ENCODE data around the gene TNPO1.
"Not testable (repeated sequence)": the region's sequence is repeated elsewhere in the genome, so short reads cannot be mapped to it uniquely, and the experiment has no call there.

Gene TNPO1

DNA sequence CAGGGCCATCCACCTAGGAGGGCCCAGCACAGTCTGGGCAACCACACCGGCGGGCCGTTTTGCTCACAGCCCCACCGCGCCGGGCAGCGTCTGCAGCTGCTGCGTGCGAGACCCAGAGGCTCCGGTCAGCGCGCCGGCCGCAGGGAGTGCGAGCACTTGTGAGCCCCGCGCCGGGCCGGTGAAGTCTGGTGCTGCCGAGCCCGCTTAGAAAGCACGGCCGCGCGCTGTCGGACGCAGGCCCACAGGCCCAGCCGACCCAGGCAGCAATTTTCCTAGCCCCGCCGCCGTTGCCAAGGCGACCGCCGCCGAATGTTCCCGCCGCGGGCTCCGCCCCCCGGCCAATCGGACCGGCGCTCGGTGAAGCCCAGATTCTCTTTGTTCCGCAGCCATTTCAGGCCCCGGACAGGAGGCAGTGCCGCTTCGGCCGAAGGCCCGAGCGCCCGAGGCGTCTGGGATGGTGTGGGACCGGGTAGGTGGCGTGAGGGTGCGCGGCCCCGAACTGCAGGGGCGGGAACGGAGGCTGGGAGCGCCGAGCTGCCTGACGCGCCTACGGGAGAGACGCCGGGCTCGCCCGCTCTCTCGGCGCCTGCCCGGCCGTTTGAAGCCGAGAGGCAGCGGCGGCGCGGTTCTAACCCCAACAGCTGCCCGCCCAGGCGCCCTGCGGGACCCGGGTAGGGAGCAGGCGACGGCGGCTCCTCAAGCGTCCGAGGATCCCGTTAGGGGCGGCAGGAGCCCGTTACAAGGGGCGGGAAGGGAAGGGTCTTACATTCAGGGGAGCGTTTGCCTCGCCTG is at the start of gene TNPO1:
Gene TNPO1, plus strand, starts transcription at position 378 of the 792 bp plus-strand sequence. Its CDS starts 77 bp downstream, at position 455.
- peak; percentile 88 to 94 for DNase-seq (ENCODE audit: low spot score in 2 of 2)
- Histone ChIP-seq H3K9me3 (no peaks in the 10 kb centered on the region), H3K27me3 (ENCODE audit: low read depth) (no peaks in the 10 kb centered on the region), H3K4me3 (peak within 1 kb of the TSS; percentile 60), H3K4me1 (peaks cover 27% of the 10 kb centered on the region), H3K36me3 (replicated peaks) (no peaks in the 10 kb centered on the region)
- in situ Hi-C loops (cut with MboI; ENCODE audit: low sequenced_read_pairs): loop anchor here (25.0 kb wide), 1 partner anchor 454 kb away; no protein-coding TSS in a partner anchor

DNA sequence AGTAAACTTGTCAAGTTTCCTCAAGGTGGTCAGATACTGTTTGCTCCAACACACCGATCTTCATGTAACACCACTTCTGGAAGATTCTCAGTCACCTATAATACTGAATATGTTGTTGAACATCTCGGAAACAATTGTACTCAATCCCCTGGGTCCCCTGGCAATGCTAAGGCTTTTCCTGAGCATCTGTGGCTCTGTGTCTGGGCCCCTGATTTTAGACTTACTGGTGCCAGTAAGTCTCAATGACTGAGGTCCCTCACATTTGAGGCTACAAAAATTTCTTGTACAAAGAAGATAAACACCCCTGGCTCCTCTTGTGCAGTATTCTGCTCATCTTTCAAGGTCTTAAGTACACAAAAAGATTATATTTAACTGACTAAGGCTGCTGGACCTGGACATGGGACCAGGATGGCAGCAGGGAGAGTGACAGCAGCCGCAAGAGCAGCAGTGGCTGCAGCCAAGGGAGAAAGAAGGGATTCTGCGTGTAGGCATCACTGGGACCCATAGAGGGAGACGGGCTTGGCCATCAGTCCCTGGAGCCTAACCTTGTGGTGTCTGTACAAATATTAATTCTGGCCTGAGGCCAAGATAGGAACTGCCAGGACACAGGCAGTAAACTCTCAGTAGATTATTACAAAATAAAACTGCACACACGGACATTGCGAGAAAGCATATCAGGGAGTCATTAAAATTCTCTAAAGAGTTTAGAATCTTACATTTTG is 49.0 kb upstream of the TNPO1 start:
- Histone ChIP-seq H3K36me3 (replicated peaks) (no peaks in the 10 kb centered on the region), H3K27me3 (ENCODE audit: low read depth) (peaks cover 13% of the 10 kb centered on the region), H3K4me1 (no peaks in the 10 kb centered on the region), H3K4me3 (no peak overlapping the region), H3K9me3 (no peaks in the 10 kb centered on the region)
- no peak for DNase-seq (ENCODE audit: low spot score in 2 of 2)
- in situ Hi-C loops (cut with MboI; ENCODE audit: low sequenced_read_pairs): no loop called here

DNA sequence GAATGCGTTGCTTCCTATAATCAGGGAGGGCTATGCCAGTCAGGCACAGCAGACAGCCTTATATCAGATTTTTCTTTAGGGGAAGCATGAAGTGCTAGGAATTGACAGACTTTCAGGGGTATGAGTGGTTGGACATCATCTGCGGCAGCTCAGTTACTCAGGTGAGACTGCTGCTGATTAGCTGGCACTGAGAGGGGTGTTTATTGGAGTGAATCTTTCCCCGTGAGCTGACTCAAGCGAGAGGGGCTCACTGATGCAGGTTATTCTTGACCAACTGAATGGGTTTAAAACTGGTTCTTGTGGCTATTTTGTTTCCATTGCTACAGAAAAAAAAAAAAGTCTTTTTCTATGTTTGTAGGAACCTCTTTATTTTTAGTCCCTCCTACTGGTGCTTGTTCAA is 46.2 kb upstream of the TNPO1 start:
- DNase-seq (ENCODE audit: low spot score in 2 of 2): no peak
- no peaks in the 10 kb centered on the region for H3K36me3 ChIP-seq (replicated peaks)
- H3K4me1 ChIP-seq: no peaks in the 10 kb centered on the region
- H3K4me3 ChIP-seq: no peak overlapping the region
- H3K9me3 ChIP-seq: no peaks in the 10 kb centered on the region
- peaks cover 13% of the 10 kb centered on the region for H3K27me3 ChIP-seq (ENCODE audit: low read depth)
- in situ Hi-C loops (cut with MboI; ENCODE audit: low sequenced_read_pairs): no loop called here

DNA sequence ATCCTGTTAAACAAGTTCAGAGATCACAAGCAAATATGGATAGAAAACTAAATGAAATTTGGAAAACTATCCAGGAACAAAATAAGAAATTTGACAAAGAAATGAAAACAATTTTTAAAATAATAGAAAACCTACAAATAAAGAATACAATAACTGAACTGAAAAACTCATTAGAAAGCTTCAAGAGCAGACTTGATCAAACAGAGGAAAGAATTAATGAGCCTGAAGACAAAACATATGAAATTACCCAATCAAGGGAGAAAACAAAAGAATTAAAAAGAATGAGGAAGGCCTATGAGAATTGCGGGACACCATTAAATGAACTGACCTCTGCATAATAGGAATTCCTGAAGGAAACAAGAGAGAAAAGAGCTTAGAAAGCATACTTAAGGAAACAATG is 39.8 kb upstream of the TNPO1 start:
- H3K4me3 ChIP-seq: no peak overlapping the region
- no peaks in the 10 kb centered on the region for H3K4me1 ChIP-seq
- in situ Hi-C loops (cut with MboI; ENCODE audit: low sequenced_read_pairs): no loop called here
- DNase-seq (ENCODE audit: low spot score in 2 of 2): no peak
- no peaks in the 10 kb centered on the region; the same call in 1 of the 2 replicates for H3K27me3 ChIP-seq (ENCODE audit: low read depth)
- H3K9me3 ChIP-seq: no peaks in the 10 kb centered on the region
- H3K36me3 ChIP-seq (replicated peaks): no peaks in the 10 kb centered on the region

DNA sequence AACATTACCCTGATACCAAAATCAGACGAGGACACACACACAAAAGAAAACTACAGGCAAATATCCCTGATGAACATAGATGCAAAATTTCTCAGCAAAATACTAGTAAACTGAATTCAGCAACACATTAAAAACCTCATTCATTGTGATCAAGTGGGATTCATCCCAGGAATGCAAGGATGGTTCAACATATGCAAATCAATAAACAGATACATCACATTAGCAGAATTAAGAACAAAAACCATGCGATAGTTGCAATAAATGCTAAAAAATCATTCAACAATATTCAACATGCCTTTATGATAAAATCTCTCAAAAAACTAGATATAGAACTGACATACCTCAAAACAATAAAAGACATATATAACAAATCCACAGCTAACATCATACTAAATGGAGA is 36.9 kb upstream of the TNPO1 start:
- in situ Hi-C loops (cut with MboI; ENCODE audit: low sequenced_read_pairs): no loop called here
- no peak for DNase-seq (ENCODE audit: low spot score in 2 of 2)
- H3K27me3 ChIP-seq (ENCODE audit: low read depth): no peaks in the 10 kb centered on the region; the same call in 1 of the 2 replicates
- no peaks in the 10 kb centered on the region for H3K9me3 ChIP-seq
- H3K4me3 ChIP-seq: no peak overlapping the region
- no peaks in the 10 kb centered on the region for H3K36me3 ChIP-seq (replicated peaks)
- no peaks in the 10 kb centered on the region for H3K4me1 ChIP-seq

DNA sequence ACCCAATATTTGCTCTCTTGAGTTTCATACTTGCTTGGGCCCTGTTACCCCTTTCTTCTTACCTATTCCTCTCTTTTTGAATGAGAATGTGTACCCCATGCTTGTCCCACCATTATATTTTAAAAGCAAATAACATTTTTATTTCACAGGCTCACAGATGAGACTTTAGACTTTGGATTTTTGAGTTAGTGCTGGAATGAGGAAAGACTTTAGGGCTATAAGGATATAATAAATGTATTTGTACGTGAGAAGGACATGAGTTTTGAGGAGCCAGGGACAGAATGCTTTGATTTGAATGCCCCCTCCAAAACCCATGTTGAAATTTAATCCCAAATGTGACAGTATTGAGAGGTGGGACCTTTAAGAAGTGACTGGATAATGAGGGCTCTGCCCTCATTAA is 33.1 kb upstream of the TNPO1 start:
- Histone ChIP-seq H3K4me3 (no peak overlapping the region), H3K9me3 (no peaks in the 10 kb centered on the region), H3K36me3 (replicated peaks) (no peaks in the 10 kb centered on the region), H3K27me3 (ENCODE audit: low read depth) (no peaks in the 10 kb centered on the region), H3K4me1 (no peaks in the 10 kb centered on the region)
- in situ Hi-C loops (cut with MboI; ENCODE audit: low sequenced_read_pairs): no loop called here
- no peak for DNase-seq (ENCODE audit: low spot score in 2 of 2)

DNA sequence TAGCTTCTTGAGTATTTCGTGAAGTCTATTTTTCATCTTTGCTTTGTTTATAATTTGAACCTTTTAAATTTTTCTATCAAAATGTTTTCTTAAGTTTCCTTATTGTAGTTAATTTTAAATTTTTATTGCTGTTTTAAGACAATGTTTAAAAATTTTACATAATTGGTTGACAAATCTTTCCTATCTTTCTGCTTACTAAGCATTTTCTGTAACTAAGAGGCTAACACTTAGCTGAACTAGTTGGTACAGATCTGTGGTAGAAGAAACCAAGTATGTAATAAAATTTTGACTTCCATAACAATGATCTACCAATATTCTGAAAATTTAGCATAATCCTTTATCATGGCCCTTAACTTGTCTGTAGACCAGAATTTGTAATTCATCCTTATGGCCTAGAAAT is 32.3 kb upstream of the TNPO1 start:
- Histone ChIP-seq H3K4me3 (no peak overlapping the region), H3K4me1 (no peaks in the 10 kb centered on the region), H3K9me3 (no peaks in the 10 kb centered on the region), H3K27me3 (ENCODE audit: low read depth) (no peaks in the 10 kb centered on the region), H3K36me3 (replicated peaks) (no peaks in the 10 kb centered on the region)
- in situ Hi-C loops (cut with MboI; ENCODE audit: low sequenced_read_pairs): no loop called here
- DNase-seq (ENCODE audit: low spot score in 2 of 2): no peak

DNA sequence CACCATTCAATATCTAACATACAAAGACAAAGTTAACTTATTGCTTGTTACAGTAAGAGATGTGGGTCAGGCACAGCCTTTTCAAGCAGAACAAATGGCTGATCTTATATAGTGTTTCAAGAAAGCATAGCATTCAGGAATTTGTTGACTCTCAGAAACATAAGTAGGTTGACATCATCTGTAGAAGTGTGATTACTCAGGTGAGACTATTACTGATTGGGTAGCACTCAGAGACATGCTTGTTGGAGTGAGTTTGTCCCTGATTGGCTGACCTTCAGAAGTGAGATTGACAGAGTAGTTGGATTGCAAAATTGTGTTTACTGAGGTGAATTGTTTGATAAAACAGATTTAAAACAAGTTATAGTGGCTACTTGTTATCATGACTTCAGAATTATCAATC is 30.7 kb upstream of the TNPO1 start:
- no peak overlapping the region for H3K4me3 ChIP-seq
- H3K4me1 ChIP-seq: peaks cover 8% of the 10 kb centered on the region
- no peaks in the 10 kb centered on the region for H3K27me3 ChIP-seq (ENCODE audit: low read depth)
- no peaks in the 10 kb centered on the region for H3K36me3 ChIP-seq (replicated peaks)
- in situ Hi-C loops (cut with MboI; ENCODE audit: low sequenced_read_pairs): no loop called here
- H3K9me3 ChIP-seq: no peaks in the 10 kb centered on the region
- DNase-seq (ENCODE audit: low spot score in 2 of 2): no peak

DNA sequence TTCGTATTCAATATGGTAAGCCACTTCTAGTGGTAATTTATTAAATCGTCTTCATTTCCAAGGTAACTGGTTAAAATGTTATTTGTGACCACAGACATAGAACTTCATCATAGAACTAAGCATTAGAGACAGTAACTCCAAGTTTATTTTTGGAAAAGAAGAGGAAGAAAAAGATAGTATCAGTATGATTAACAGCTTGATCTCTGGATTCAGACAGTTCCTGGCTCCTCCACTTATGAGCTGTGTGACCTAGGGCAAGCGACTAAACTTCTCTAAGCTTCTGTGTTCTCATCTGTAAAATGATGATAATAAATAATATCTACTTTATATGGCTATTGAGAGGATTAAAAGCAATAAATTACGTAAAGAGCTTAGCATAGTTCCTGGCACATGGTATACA is 29.8 kb upstream of the TNPO1 start:
- H3K9me3 ChIP-seq: no peaks in the 10 kb centered on the region
- H3K36me3 ChIP-seq (replicated peaks): no peaks in the 10 kb centered on the region
- in situ Hi-C loops (cut with MboI; ENCODE audit: low sequenced_read_pairs): no loop called here
- no peaks in the 10 kb centered on the region for H3K27me3 ChIP-seq (ENCODE audit: low read depth)
- DNase-seq (ENCODE audit: low spot score in 2 of 2): no peak
- H3K4me3 ChIP-seq: no peak overlapping the region
- peaks cover 8% of the 10 kb centered on the region for H3K4me1 ChIP-seq

DNA sequence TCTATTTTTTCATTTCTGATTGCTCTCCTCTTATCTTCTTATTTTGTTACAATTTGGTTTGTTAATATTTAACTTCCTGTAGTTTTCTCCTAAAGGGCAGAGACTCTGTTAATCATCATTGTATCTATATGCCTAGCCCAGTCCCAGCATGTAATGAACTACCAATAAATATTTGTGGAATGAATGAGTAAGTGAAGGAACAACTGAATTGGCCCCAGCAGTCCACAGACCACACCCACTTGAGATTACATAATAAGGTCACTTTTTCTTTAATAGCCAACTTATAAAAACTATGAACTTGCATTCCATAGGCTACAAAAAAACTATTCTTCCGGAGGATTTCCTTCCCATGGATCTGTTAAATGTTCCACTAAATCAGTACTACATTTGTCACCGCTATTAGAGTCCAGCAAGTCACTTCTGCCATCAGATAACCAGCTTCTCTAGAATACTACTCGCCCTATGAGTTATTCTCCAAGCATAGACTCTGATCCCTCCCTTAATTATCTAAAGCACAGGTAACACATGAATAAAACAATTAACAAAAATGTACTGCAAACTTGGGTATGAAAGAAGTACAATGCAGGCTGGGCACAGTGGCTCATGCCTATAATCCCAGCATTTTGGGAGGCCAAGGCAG is 27.5 kb upstream of the TNPO1 start:
- Histone ChIP-seq H3K4me3 (no peak overlapping the region), H3K9me3 (no peaks in the 10 kb centered on the region), H3K4me1 (peaks cover 8% of the 10 kb centered on the region), H3K36me3 (replicated peaks) (no peaks in the 10 kb centered on the region), H3K27me3 (ENCODE audit: low read depth) (no peaks in the 10 kb centered on the region)
- DNase-seq (ENCODE audit: low spot score in 2 of 2): no peak
- in situ Hi-C loops (cut with MboI; ENCODE audit: low sequenced_read_pairs): no loop called here

DNA sequence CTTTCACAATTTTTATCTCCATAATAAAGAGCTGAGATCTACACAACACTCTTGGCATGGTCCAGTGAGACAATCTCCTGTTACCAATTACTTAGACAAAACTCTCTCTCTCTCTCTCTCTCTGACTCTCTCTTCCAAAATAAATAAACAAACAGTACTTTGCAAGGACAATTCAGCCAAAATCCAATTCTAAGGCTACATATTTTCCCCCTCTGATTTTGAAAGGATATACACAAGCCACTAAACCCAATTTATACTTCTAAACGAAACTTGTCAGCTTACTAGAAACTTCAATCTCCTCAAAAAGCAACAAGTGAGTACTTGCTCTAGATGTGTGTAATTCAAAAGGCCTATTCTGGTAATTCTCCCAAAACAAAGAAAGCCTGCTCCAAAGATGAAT is 26.3 kb upstream of the TNPO1 start:
- H3K9me3 ChIP-seq: no peaks in the 10 kb centered on the region
- no peak overlapping the region for H3K4me3 ChIP-seq
- in situ Hi-C loops (cut with MboI; ENCODE audit: low sequenced_read_pairs): no loop called here
- peaks cover 3% of the 10 kb centered on the region; the same call in 1 of the 2 replicates for H3K27me3 ChIP-seq (ENCODE audit: low read depth)
- no peaks in the 10 kb centered on the region for H3K36me3 ChIP-seq (replicated peaks)
- DNase-seq (ENCODE audit: low spot score in 2 of 2): peak in 1 of 2 experiments; percentile 48
- H3K4me1 ChIP-seq: peaks cover 8% of the 10 kb centered on the region

DNA sequence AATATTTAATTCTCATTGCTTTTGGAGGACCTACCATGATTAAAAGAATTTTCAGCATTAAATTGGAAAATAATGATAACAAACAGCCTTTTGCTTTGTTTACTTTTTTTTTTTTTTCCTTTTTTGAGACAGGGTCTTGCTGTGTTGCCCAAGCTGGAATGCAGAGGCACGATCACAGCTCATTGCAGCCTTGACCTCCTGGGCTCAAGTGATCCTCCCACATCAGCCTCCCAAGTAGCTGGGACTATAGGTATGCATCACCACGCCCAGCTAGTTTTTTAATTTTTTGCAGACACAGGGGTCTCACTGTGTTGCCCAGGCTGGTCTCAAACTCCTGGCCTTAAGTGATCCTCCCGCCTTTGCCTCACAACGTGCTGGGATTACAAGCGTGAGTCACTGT is 23.8 kb upstream of the TNPO1 start:
- H3K4me3 ChIP-seq; DNase-seq (ENCODE audit: low spot score in 2 of 2); H3K36me3 ChIP-seq (replicated peaks); H3K9me3 ChIP-seq; H3K27me3 ChIP-seq (ENCODE audit: low read depth); in situ Hi-C loops (cut with MboI; ENCODE audit: low sequenced_read_pairs); H3K4me1 ChIP-seq: not testable (repeated sequence)

DNA sequence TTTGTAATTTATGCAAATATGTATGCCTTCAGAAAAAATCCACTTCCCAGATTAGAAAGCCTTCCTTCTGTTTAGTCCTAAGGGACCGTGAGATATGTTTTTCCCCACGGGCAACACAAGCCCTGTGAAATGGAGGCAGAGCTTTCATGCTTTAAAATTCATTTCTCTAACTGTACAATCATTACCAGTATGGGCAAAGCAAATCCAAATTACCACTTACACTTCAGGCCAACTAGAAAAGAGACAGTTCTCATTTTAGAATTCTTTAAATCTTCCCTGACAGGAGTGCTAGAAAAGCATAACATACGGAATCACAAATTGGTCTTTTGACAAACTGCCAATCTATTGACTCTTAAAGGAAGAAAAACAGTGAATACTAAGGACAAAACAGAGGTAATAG is 20.5 kb upstream of the TNPO1 start:
- in situ Hi-C loops (cut with MboI; ENCODE audit: low sequenced_read_pairs): no loop called here
- H3K36me3 ChIP-seq (replicated peaks): no peaks in the 10 kb centered on the region

DNA sequence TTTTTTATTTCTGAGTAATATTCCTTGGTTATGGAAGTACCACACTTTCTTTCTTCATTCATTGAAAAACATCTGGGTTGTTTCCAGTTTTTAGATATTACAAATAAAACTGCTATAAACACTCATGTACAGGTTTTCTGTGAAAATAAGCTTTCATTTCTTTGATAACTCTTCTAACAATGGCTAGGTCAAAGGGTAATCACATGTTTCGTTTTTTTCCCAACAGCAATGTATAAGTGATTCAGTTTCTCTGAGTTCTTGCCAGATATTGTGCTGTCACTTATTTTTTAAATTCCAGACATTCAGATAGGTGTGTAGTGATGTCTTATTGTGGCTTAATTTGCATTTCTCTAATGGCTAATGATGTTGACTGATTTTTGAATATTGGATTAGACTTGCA is 16.7 kb upstream of the TNPO1 start:
- in situ Hi-C loops (cut with MboI; ENCODE audit: low sequenced_read_pairs): loop anchor here (25.0 kb wide), 1 partner anchor 437 kb away; no protein-coding TSS in a partner anchor
- Histone ChIP-seq H3K36me3 (replicated peaks) (no peaks in the 10 kb centered on the region), H3K4me1 (no peaks in the 10 kb centered on the region), H3K27me3 (ENCODE audit: low read depth) (peaks cover 10% of the 10 kb centered on the region), H3K4me3 (no peak overlapping the region), H3K9me3 (no peaks in the 10 kb centered on the region)
- DNase-seq (ENCODE audit: low spot score in 2 of 2): no peak

More for the DNA sequence above, 20.5 kb upstream of the TNPO1 start:
- H3K9me3 ChIP-seq: no peaks in the 10 kb centered on the region
- no peak for DNase-seq (ENCODE audit: low spot score in 2 of 2)
- H3K4me1 ChIP-seq: no peaks in the 10 kb centered on the region
- peaks cover 10% of the 10 kb centered on the region for H3K27me3 ChIP-seq (ENCODE audit: low read depth)
- H3K4me3 ChIP-seq: no peak overlapping the region
